Fibroblast of skin of left quadriceps (primary cell): Measurements from ENCODE around the gene PRDM5.

Experiments used
- DNase-seq, 2 experiments: peaks; one replicate each; pipeline ENCODE4 v3.0.0-alpha.2; 2013; ENCODE audit warnings: low read depth in 2 of 2

PRDM5 gene

DNA sequence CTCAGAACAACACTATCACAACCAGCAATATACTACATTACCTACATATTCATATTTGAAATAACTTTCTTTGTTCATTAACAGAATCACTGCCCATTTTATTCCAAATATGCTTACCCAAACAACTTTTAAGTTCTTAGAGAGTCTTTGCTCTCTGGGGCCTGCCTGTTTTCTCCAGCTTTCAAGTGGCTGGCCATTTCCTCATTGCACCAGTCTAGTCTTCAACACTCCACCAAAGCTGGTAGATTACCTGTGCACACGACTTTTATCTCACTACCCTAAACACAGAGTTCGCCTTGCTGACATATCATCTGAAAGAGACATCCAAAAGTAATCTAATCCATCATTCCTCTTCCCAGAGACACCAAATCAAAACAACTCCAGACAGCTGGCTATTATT is 66.2 kb downstream of the PRDM5 start:
- DNase-seq: no peak

- DNase-seq: no peak
Measured at GRCh38 chr4:120855307-120856001, 67.1 kb downstream of the PRDM5 start.

- peak; percentile 38 to 45 for DNase-seq
Measured at GRCh38 chr4:120853161-120853935, 69.2 kb downstream of the PRDM5 start.

GRCh38 chr4:120850018-120850599 is 72.4 kb downstream of the PRDM5 start:
- peak; percentile 79 to 83 for DNase-seq

DNA sequence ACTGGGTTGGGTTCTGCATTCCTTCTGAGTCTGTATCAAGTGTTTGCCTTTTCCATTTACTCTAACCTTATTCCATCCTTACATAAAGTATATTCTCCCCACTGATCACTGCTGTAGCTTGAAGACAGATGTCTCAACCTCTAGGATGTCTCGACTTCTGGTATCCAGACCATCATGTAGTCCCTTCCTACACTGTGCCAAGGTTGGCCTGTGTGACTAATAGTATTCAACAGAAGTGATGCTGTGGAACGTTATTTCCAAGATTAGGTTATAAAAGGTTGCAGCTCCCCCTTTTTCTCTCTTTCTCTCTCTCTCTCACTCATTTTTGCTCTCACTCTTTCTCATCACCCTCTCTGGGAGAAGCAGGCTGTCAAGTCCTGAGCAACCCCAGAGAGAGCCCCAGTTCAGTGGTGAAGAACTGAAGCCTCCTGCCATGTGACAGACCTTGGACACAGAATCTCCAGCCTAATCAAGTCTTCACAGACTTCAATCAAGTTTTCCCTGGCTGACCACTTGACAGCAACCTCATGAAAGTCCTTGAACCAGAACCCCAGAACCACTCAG is 75.4 kb downstream of the PRDM5 start:
- DNase-seq: no peak

DNA sequence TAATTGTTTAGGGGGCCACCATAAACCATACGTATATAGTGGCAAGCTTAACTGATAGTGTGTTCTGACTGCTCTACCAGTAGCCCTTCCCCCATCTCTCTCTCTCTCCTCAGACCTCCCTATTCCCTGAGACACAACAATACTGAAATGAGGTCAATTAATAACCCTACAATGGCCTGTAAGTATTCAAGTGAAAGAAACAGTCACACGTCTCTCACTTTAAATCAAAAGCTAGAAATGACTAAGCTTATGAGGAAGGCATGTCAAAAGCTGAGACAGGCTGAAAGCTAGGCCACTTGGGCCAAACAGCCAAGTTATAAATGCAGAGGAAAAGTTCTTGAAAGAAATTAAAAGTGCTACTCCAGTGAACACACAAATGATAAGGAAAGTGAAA is 78.0 kb downstream of the PRDM5 start:
- no peak for DNase-seq

DNA sequence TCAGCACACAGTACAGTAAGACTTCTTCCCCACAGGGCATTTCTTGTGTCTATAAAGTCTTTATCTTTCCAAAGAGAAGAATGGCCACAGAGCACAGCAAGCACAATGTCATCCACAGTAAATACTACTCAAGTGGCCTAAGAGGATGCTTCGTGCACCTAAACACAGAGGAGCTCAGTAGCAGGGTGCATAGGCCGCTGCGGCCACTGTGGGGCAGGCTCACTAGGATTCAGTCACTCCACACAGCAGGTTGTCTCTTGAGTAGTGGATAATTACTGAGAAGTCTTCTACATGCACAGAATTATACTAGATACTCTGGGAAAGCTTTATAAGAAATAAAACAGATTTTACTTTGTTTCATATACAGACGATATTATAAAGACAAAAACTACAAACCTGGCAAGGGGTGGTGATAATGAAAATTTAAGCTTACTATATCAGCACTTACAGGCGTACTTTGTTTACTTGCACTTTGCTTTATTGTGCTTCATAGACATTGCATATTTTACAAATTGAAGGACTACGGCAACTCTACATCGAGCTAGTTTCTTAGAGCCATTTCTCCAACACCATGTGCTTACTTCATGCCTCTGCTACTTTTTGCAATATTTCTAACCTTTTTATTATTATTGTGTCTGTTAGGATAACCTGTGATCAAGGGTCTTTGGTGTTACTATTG is 78.5 kb downstream of the PRDM5 start:
- DNase-seq: no peak

DNA sequence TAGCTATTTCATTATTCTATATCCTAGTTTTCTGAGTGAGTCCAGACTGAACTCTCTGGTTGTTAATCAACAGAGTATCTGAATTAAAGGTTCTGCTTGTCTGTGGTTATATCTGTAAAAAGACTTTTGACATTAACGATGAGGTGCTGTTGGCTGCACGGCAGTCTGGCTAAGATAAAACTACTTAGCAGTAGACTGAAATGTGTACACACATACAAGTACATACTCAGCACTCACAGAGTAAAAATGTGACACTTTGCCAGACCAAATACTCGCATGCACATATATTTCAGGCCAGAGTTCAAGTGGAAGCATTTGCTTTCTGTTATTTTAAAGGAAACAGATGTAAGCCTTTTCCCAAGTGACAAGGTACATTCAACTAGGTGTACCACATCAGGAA is 80.5 kb downstream of the PRDM5 start:
- peak; percentile 66 for DNase-seq

GRCh38 chr4:120841580-120841979 is 80.9 kb downstream of the PRDM5 start:
- peak; percentile 31 to 36 for DNase-seq

GRCh38 chr4:120839974-120840751 is 82.4 kb downstream of the PRDM5 start:
- DNase-seq: no peak

- no peak for DNase-seq
Measured at GRCh38 chr4:120839334-120839973, 83.1 kb downstream of the PRDM5 start.

DNA sequence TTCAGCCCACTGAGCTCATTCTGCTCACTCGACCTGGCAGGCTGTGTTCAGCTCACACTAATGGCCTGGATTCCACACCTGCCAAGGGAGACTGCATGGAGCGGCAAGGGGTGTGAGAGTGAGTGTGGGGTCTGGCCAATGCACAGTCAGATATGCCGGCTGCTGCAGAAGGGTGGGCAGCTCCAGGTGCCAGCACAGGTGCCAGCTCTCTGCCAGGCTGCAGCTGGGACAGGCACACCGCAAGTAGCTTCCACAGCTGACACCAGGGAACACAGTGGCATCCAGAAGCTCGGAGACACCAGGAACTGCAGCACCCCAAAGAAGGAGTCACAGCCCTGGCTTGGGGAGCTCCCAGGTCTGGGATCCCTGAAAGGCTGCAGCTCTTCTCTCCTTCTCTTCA is 83.7 kb downstream of the PRDM5 start:
- DNase-seq: no peak

DNA sequence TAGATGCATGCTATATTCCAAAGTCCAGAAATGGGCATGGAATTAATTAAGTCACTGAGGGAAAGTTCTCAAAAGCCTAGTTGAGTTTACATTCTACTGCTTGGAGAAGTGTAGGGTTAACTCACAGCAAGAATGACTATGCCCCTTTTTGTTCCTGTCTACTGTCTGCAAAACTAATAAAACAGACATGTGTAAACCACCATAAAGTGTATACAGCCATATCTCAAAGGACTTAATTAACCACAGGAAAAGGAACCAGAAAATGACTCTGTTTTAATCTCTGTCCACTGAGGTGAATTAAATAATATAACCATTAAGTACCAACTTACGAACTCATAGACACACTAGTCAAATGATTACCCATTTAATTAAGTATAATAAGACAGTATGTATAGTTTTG is 84.9 kb downstream of the PRDM5 start:
- DNase-seq: no peak

DNA sequence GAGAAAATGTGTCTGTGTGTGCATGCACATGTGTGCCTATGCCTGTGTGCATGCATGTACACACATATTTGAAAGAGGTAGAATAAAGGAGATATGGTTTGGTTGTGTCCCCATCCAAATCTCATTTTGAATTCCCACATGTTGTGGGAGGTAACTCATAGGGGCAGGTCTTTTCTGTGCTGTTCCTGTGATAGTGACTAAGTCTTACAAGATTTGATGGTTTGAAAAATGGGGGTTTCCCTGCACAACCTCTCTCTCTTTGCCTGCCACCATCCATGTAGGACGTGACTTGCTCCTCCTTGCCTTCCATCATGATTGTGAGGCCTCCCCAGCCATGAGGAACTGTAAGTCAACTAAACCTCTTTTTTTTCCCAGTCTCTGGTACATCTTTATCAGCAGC is 87.2 kb downstream of the PRDM5 start:
- DNase-seq: no peak

GRCh38 chr4:120830204-120830603 is 92.3 kb downstream of the PRDM5 start:
- no peak for DNase-seq

- DNase-seq: peak; percentile 35 to 46
Measured at GRCh38 chr4:120829113-120829831, 93.3 kb downstream of the PRDM5 start.

GRCh38 chr4:120826853-120827252 is 95.7 kb downstream of the PRDM5 start:
- DNase-seq: no peak

GRCh38 chr4:120826449-120826848 is 96.1 kb downstream of the PRDM5 start:
- no peak for DNase-seq

DNA sequence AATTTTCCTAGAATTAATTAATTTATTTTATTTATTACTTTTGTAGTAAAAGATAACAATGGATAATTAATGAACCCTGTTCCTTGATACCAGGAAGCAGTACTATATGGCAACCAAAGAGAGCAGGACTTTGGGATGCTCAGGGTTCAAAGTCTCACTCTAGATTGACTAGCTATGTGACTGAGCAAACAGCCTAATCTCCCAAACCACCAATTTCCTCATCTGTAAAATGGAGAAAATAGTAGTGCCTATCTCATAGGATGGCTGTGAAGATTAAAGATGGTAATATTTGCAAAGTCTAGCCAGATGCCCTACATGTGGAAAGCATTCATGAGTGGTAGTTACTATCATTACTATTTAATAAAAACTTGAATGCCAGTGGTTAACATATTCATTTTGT is 97.6 kb downstream of the PRDM5 start:
- DNase-seq: no peak

DNA sequence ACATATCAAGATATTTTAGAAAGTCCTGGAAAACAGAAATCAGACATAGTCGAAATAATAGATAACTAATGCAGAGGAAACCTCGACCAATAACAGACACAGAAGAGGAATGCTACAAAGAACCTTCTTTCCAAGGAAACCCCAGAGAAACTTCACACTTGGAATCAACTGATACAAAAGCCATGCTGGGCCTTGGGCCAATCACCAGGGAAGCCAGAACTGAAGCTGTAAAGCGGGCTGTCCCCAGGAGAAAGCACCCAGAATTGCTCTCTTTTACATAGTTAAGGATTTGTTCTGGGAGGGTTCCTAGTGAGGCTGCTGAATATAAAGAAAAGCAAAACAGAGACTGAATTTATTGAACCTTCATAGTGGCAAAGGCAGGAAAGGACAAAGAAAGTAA is 100.5 kb downstream of the PRDM5 start:
- DNase-seq: no peak
